BE2C (cell line): ENCODE data around the gene SERPINE3.

Experiments
- DNase-seq: peaks from one replicate; pipeline ENCODE4 v3.0.0-alpha.2; 2020
- H3K27me3 ChIP-seq: fragments of 250-450 bp; sonication (Bioruptor Pico); 2 replicates; pipeline ENCODE4 v1.5.1; 2020; ENCODE audit warnings: mild to moderate bottlenecking
- H3K36me3 ChIP-seq: fragments of 250-450 bp; sonication (Bioruptor Pico); 2 replicates; pipeline ENCODE4 v1.5.1; 2020; ENCODE audit warnings: mild to moderate bottlenecking
- H3K4me1 ChIP-seq: fragments of 250-450 bp; sonication (Bioruptor Pico); 2 replicates; pipeline ENCODE4 v1.5.1; 2020
- H3K4me3 ChIP-seq: 2 replicates; pipeline ENCODE4 v1.5.1; 2011; ENCODE audit warnings: low read depth, low read length
- H3K9me3 ChIP-seq: fragments of 250-450 bp; sonication (Bioruptor Pico); 2 replicates; pipeline ENCODE4 v1.5.1; 2020
- CTCF ChIP-seq: IDR thresholded peaks from 2 replicates; pipeline ENCODE4 v1.5.1; 2012; ENCODE audit warnings: mild to moderate bottlenecking, low read depth, low read length

SERPINE3 gene

DNA sequence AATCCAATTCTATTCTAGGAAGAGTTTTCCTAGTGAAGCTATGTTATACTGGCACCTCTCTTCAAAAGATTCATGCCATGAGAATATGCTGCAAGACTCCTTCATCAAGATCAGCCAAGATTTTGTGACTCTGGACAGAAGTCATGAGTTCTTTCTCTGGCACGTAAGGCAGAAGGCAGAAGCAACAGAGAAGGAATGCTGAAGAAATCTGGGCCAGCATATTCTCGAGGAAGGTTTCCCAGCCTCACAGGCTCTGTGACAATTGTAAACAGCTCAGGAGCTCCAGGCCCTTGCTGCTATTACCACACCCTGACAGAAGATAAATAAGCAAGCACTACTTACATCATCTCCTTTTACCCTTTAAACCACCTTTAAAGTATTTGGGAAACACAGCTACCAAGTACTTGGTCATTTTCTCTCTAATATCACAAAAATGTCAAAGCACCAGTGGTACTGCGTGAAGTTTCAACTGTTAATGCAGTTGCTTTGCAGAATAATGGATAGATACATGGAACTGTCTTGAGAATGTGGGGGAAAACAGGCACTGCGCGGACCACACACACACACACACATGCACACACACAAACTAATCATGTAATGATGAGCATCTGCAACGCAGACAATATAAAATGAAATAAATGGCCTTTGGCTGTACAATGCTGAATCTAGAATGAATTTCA, 57.9 kb downstream of the SERPINE3 start:
- no peak for DNase-seq
- H3K27me3 ChIP-seq, result no peaks in the 10 kb centered on the region
- no peaks in the 10 kb centered on the region for H3K9me3 ChIP-seq
- peaks cover 3% of the 10 kb centered on the region for H3K4me1 ChIP-seq
- H3K36me3 ChIP-seq, result no peaks in the 10 kb centered on the region; the same call in 1 of the 2 replicates
- TF ChIP-seq CTCF, result no peak
- no peak overlapping the region for H3K4me3 ChIP-seq

GRCh38 chr13:51405176-51405575, 65.7 kb downstream of the SERPINE3 start:
- no peaks in the 10 kb centered on the region for H3K36me3 ChIP-seq
- DNase-seq, result no peak
- no peak for TF ChIP-seq CTCF
- H3K27me3 ChIP-seq, result no peaks in the 10 kb centered on the region
- no peaks in the 10 kb centered on the region for H3K9me3 ChIP-seq
- no peak overlapping the region for H3K4me3 ChIP-seq
- no peaks in the 10 kb centered on the region for H3K4me1 ChIP-seq

GRCh38 chr13:51412431-51412830, 72.9 kb downstream of the SERPINE3 start:
- no peaks in the 10 kb centered on the region for H3K4me1 ChIP-seq
- DNase-seq, result no peak
- H3K4me3 ChIP-seq, result no peak overlapping the region
- TF ChIP-seq CTCF, result no peak
- H3K27me3 ChIP-seq, result no peaks in the 10 kb centered on the region
- H3K36me3 ChIP-seq, result peaks cover 13% of the 10 kb centered on the region
- no peaks in the 10 kb centered on the region for H3K9me3 ChIP-seq
